ENCODE measurements around the gene RRP1.
"Not testable (repeated sequence)": the region's sequence is repeated elsewhere in the genome, so short reads cannot be mapped to it uniquely, and the experiment has no call there.

The RRP1 gene

GRCh38 chr21:43840259-43840658 lies 50.9 kb downstream of the RRP1 start:
- DNase-seq (ENCODE audit: low spot score) = no peak

- DNase-seq (ENCODE audit: low spot score) = no peak
Observed at GRCh38 chr21:43842742-43843141, 53.4 kb downstream of the RRP1 start.

DNA sequence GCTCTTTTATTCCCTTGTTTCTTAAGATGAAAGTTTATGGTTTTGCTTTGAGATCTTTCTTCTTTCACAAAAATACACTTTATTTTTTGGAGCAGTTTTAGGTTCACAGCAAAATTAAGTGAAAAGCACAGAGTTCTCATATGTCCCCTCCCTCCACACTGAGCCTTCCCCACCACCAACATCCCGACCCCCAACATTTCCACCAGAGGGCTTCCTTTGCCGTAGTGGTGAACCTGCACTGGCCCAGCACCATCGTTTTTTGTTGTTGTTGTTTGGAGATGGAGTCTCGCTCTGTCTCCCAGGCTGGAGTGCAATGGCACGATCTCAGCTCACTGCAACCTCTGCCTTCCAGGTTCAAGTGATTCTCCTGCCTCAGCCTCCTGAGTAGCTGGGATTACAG lies 55.5 kb downstream of the RRP1 start:
- not testable (repeated sequence) for DNase-seq (ENCODE audit: low spot score)

GRCh38 chr21:43845386-43845785 lies 56.0 kb downstream of the RRP1 start:
- DNase-seq (ENCODE audit: low spot score) = no peak

DNA sequence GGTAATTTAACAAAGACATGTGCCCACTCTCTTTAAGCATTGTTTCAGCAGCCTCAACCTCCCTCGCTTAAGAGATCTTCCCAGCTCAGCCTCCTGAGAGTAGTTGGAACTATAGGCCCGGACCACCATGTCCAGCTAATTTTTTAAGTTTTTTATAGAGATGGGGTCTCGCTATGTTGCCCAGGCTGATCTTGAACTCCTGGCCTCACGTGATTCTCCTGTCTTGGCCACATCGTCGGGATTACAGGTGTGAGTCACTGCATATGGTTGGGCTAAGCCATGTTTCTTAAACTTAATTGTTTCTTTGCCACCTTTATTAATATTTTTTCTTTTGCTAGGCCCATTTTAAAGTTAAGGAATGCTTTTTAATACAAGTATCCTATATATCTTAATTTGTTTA lies 57.1 kb downstream of the RRP1 start:
- no peak for DNase-seq (ENCODE audit: low spot score)

- no peak for DNase-seq (ENCODE audit: low spot score)
Observed at GRCh38 chr21:43847301-43847700, 57.9 kb downstream of the RRP1 start.

DNA sequence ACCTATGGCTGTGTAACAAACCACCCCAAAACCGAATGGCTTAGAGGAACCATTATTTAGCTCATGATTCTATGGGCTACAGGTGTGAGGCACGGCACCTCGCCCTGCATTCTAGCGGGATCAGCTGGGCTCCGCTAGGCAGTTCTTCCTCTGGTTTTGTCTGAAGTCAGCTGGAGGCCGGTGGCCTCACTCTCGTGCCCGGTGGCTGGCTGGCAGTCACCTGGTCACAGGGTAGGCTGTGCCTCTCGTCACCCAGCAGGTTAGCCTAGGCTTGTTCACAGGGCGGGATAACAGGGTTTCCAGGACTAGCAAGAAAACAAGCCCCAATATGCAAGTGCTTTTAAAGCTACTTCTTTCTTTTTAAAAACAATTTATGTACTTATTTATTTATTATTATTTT lies 59.4 kb downstream of the RRP1 start:
- no peak for DNase-seq (ENCODE audit: low spot score)

DNA sequence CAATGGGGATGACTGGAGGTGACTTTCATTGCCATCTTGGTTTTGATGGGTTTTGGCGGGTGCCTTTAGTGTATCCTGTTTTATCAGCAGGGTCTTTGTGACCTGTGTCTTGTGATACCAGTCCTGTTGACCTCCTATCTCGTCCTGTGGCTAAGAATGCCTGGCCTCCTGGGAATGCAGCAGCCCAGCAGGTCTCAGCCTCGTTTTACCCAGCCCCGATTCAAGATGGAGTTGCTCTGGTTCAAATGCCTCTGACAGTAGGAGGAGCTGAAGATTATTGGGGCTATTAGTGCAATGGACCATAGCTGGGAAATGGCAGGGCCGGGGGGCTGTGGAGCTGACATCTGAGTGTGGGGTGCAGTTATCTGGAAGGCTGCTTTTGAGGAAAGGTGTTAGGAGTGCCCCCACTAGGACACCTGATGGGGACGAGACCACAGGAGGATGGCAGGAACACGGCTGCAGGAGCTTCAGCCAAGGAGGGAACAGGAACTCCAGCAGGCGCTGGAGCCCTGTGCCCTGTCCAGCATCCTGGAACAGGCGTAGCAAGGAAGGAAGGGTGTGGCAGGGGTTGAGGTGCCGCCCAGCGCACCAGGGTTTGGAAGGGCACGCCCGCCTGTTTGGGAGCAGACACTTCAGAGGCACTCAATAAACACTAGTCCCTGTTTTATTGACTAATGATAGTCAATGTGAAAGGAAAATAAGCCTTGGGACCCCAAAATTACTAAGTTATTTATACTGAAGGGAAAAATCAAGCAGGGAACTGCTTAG lies 60.3 kb downstream of the RRP1 start:
- no peak for DNase-seq (ENCODE audit: low spot score)

DNA sequence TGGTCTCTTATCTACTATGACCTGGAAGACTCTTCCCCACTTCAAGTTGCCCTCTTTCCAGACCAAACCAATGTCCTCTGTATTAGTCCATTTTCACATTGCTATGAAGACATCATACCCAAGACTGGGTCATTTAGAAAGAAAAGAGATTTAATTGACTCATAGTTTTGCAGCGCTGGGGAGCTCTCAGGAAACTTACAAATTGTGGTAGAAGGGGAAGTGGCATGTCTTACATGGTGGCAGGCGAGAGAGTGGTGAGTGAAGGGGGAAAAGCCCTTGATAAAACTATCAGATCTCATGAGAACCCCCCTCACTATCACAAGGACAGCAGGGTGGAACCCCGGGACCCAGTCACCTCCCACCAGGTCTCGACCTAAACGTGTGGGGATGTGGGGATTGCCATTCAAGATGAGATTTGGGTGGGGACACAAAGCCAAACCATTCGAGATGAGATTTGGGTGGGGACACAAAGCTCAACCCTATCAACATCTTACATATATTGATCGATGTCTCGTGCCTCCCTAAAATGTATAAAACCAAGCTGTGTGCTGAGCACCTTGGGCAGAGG lies 61.4 kb downstream of the RRP1 start:
- no peak for DNase-seq (ENCODE audit: low spot score)

DNA sequence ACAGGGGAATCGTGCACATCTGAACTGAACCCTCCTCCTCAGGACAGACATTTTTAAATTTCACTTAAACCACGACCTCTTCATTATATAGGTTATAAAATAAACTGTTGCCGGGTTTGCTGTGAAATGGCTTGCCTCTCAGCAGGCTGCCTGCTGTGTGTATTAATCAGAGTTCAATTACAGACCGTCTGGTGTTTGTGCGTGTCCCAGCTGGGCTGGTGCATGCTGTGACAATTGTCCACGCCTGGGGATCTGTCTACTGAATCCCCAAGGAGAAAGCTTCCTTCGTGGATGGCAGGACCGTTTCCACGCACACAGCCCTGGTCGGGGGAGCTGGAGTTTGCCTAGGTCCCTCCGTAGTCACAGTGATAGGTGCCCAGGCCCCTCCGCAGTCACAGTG lies 62.2 kb downstream of the RRP1 start:
- no peak for DNase-seq (ENCODE audit: low spot score)

- no peak for DNase-seq (ENCODE audit: low spot score)
Observed at GRCh38 chr21:43853851-43854772, 64.7 kb downstream of the RRP1 start.

Measured in hepatic stellate cell (primary cell).